MM.1S (cell line): ENCODE measurements around the gene DYNLT4.

ENCODE experiments used
- DNase-seq: peaks from one replicate; pipeline ENCODE4 v3.0.0-alpha.2; 2015
- H2AFZ ChIP-seq: fragments of 300-600 bp; sonication (generic); 2 replicates; pipeline ENCODE4 v1.6.0; 2016; ENCODE audit warnings: antibody characterized with exemption, low read length
- H3F3A ChIP-seq: fragments of 300-600 bp; sonication (generic); 2 replicates; pipeline ENCODE4 v1.6.1; 2016; ENCODE audit warnings: mild to moderate bottlenecking, antibody characterized with exemption, low read length, moderate library complexity, mixed read lengths; ENCODE audit not compliant: insufficient read depth
- H3K27ac ChIP-seq: fragments of 300-600 bp; sonication (generic); 2 replicates; pipeline ENCODE4 v1.5.1; 2016; ENCODE audit warnings: mild to moderate bottlenecking, low read length
- H3K27me3 ChIP-seq: fragments of 300-600 bp; sonication (generic); replicated peaks from 2 replicates; pipeline ENCODE4 v1.6.0; 2016; ENCODE audit warnings: low read length; ENCODE audit not compliant: insufficient read depth
- H3K36me3 ChIP-seq: fragments of 300-600 bp; sonication (generic); replicated peaks from 2 replicates; pipeline ENCODE4 v1.6.1; 2016; ENCODE audit warnings: mild to moderate bottlenecking, low read length, mixed read lengths; ENCODE audit not compliant: insufficient read depth
- H3K4me1 ChIP-seq: fragments of 300-600 bp; sonication (generic); 2 replicates; pipeline ENCODE4 v1.6.1; 2016; ENCODE audit warnings: low read length, mixed read lengths
- H3K4me2 ChIP-seq: fragments of 300-600 bp; sonication (generic); 2 replicates; pipeline ENCODE4 v1.6.0; 2016; ENCODE audit warnings: low read depth, low read length
- H3K4me3 ChIP-seq: fragments of 300-600 bp; sonication (generic); 2 replicates; pipeline ENCODE4 v1.5.1; 2016; ENCODE audit warnings: low read length, mixed read lengths
- H3K79me2 ChIP-seq: fragments of 300-600 bp; sonication (generic); 2 replicates; pipeline ENCODE4 v1.6.1; 2016; ENCODE audit warnings: mixed run types, low read length, mixed read lengths
- H3K9ac ChIP-seq: fragments of 300-600 bp; sonication (generic); 2 replicates; pipeline ENCODE4 v1.6.1; 2016; ENCODE audit warnings: low read length, mixed read lengths
- H3K9me2 ChIP-seq: fragments of 300-600 bp; sonication (generic); replicated peaks from 2 replicates; pipeline ENCODE4 v1.6.1; 2016; ENCODE audit warnings: mild to moderate bottlenecking, low read length, mixed read lengths; ENCODE audit not compliant: insufficient read depth
- H3K9me3 ChIP-seq: fragments of 300-600 bp; sonication (generic); replicated peaks from 2 replicates; pipeline ENCODE4 v1.6.1; 2016; ENCODE audit warnings: mild to moderate bottlenecking, low read length, mixed read lengths; ENCODE audit not compliant: insufficient read depth
- H4K20me1 ChIP-seq: fragments of 300-600 bp; sonication (generic); 2 replicates; pipeline ENCODE4 v1.6.1; 2016; ENCODE audit warnings: mild to moderate bottlenecking, low read length, moderate library complexity, mixed read lengths; ENCODE audit not compliant: insufficient read depth
- CTCF ChIP-seq: fragments of 300-600 bp; sonication (generic); IDR thresholded peaks from 2 replicates; pipeline ENCODE4 v1.5.1; 2016; ENCODE audit warnings: antibody characterized with exemption, low read length, mixed read lengths
- EZH2 ChIP-seq: fragments of 300-600 bp; sonication (generic); optimal IDR thresholded peaks from 2 replicates; pipeline ENCODE3; 2017; ENCODE audit warnings: low read depth, mild to moderate bottlenecking, antibody characterized with exemption, low read length, mixed read lengths
- EZH2phosphoT487 ChIP-seq: fragments of 300-600 bp; sonication (generic); IDR thresholded peaks from 2 replicates; pipeline ENCODE4 v1.6.1; 2018; ENCODE audit warnings: antibody characterized with exemption, low read length

DYNLT4 gene

GRCh38 chr1:44803062-44803311, 4.2 kb downstream of the DYNLT4 start:
- Histone ChIP-seq H3K9me3 (no peaks in the 10 kb centered on the region), H3K27ac (no peak overlapping the region), H3K4me3 (no peak overlapping the region), H3K79me2 (peaks cover 5% of the 10 kb centered on the region; the same call in 1 of the 2 replicates), H3F3A (peaks cover 5% of the 10 kb centered on the region; the same call in 1 of the 2 replicates), H3K9ac (no peak overlapping the region), H3K36me3 (no peaks in the 10 kb centered on the region), H4K20me1 (no peaks in the 10 kb centered on the region), H3K4me1 (peaks cover 4% of the 10 kb centered on the region; the same call in 1 of the 2 replicates), H3K9me2 (no peaks in the 10 kb centered on the region), H3K27me3 (no peaks in the 10 kb centered on the region), H2AFZ (no peak overlapping the region), H3K4me2 (no peak overlapping the region)
- DNase-seq = no peak
- TF ChIP-seq EZH2phosphoT487 (no peak), EZH2 (no peak), CTCF (no peak)

GRCh38 chr1:44802306-44803061, 4.7 kb downstream of the DYNLT4 start:
- Histone ChIP-seq H3K4me1 (peaks cover 4% of the 10 kb centered on the region; the same call in 1 of the 2 replicates), H3K27me3 (no peaks in the 10 kb centered on the region), H3K79me2 (peaks cover 5% of the 10 kb centered on the region; the same call in 1 of the 2 replicates), H3K4me3 (no peak overlapping the region), H4K20me1 (no peaks in the 10 kb centered on the region), H3K9me2 (no peaks in the 10 kb centered on the region), H3K27ac (no peak overlapping the region), H3K4me2 (no peak overlapping the region), H3K9me3 (no peaks in the 10 kb centered on the region), H3K36me3 (no peaks in the 10 kb centered on the region), H3K9ac (no peak overlapping the region), H2AFZ (no peak overlapping the region), H3F3A (peaks cover 5% of the 10 kb centered on the region; the same call in 1 of the 2 replicates)
- no peak for DNase-seq
- TF ChIP-seq EZH2phosphoT487 (no peak), CTCF (no peak), EZH2 (no peak)

GRCh38 chr1:44801491-44802305, 5.5 kb downstream of the DYNLT4 start:
- no peaks in the 10 kb centered on the region for H3K9me2 ChIP-seq
- no peaks in the 10 kb centered on the region for H3K36me3 ChIP-seq
- H3K27ac ChIP-seq = no peak overlapping the region
- H3K9me3 ChIP-seq = no peaks in the 10 kb centered on the region
- peaks cover 5% of the 10 kb centered on the region; the same call in 1 of the 2 replicates for H3F3A ChIP-seq
- no peak overlapping the region for H3K4me2 ChIP-seq
- no peak overlapping the region for H3K4me3 ChIP-seq
- no peak overlapping the region for H3K9ac ChIP-seq
- H3K4me1 ChIP-seq = peaks cover 4% of the 10 kb centered on the region; the same call in 1 of the 2 replicates
- TF ChIP-seq EZH2 = no peak
- TF ChIP-seq CTCF = no peak
- no peak for TF ChIP-seq EZH2phosphoT487
- no peak for DNase-seq
- peaks cover 5% of the 10 kb centered on the region; the same call in 1 of the 2 replicates for H3K79me2 ChIP-seq
- H4K20me1 ChIP-seq = no peaks in the 10 kb centered on the region
- H2AFZ ChIP-seq = no peak overlapping the region
- no peaks in the 10 kb centered on the region for H3K27me3 ChIP-seq
